ENCODE measurements around the gene NIT1. TPM values are rescaled to one million over a fixed set of nuclear protein-coding genes. Genes with fewer than 3 reads are reported as not detected.

NIT1 gene
- total and polyA plus RNA-seq, 10 of the 15 experiments (the other 5 are each of a cell fraction or from before 2014, with no cell fraction given) = 19.2 to 54.4 (median 28.3) TPM

GRCh38 chr1:161096015-161096414, 21.9 kb upstream of the NIT1 start (continued):
- TF ChIP-seq ZNF687 (IDR thresholded peaks at IDR 0.05) = no peak
- TF ChIP-seq KDM1A (IDR thresholded peaks at IDR 0.05; ENCODE audit: borderline replicate concordance) = no peak
- no peak for TF ChIP-seq WRNIP1 (IDR thresholded peaks at IDR 0.05; ENCODE audit: borderline replicate concordance, low read depth, low read length)
- TF ChIP-seq SUPT20H (IDR thresholded peaks at IDR 0.05; ENCODE audit: borderline replicate concordance, control insufficient read depth, low read depth, low read length) = no peak
- TF ChIP-seq SPI1 (IDR thresholded peaks at IDR 0.05; ENCODE audit: borderline replicate concordance, insufficient read depth, low read depth, low read length) = peak; percentile 93
- no peak for TF ChIP-seq ZBED1 (IDR thresholded peaks at IDR 0.05; ENCODE audit: borderline replicate concordance)
- TF ChIP-seq TCF7 (IDR thresholded peaks at IDR 0.05; ENCODE audit: borderline replicate concordance) = no peak
- 0 out of 2 replicates have a peak, but pooled peaks have one; percentile 16 for TF ChIP-seq ZSCAN29 (IDR thresholded peaks at IDR 0.05)
- peak; percentile 99 for TF ChIP-seq ESRRA (IDR thresholded peaks at IDR 0.05; ENCODE audit: low read length)
- no peak for TF ChIP-seq E2F4 (IDR thresholded peaks at IDR 0.05; ENCODE audit: low read depth, low read length)
- peak; percentile 74 for TF ChIP-seq ATF7 (IDR thresholded peaks at IDR 0.05; ENCODE audit: low read depth)
- no peak for TF ChIP-seq ZNF384 (IDR thresholded peaks at IDR 0.05; ENCODE audit: borderline replicate concordance, low read depth, low read length)
- TF ChIP-seq ASH2L (IDR thresholded peaks at IDR 0.05; ENCODE audit: borderline replicate concordance, low read depth) = no peak
- no peak for TF ChIP-seq NFYA (IDR thresholded peaks at IDR 0.05; ENCODE audit: borderline replicate concordance, low read depth, low read length)
- TF ChIP-seq CHD1 (IDR thresholded peaks at IDR 0.05; ENCODE audit: low read depth, low read length) = no peak
- TF ChIP-seq IRF5 (IDR thresholded peaks at IDR 0.05; ENCODE audit: borderline replicate concordance) = no peak
- no peak for TF ChIP-seq SIX5 (IDR thresholded peaks at IDR 0.05; ENCODE audit: low read depth, low read length, severe bottlenecking)
- no peak for TF ChIP-seq HDAC6 (IDR thresholded peaks at IDR 0.05; ENCODE audit: unreplicated experiment)
- peak; percentile 37 for TF ChIP-seq ZZZ3 (IDR thresholded peaks at IDR 0.05; ENCODE audit: control insufficient read depth, insufficient read length, low read depth)
- no peak for TF ChIP-seq SMAD1 (IDR thresholded peaks at IDR 0.05; ENCODE audit: low read depth, partially characterized antibody)
- TF ChIP-seq TAF1 (IDR thresholded peaks at IDR 0.05; ENCODE audit: borderline replicate concordance, low read depth, low read length) = no peak
- no peak for TF ChIP-seq ZBTB11 (CRISPR knock-in tag; IDR thresholded peaks at IDR 0.05)

Data from GM12878 (cell line).